Panc1 (cell line): ENCODE data around the gene MAGEF1.

Experiments
- POLR2AphosphoS5 ChIP-seq: IDR thresholded peaks from 2 replicates; pipeline ENCODE4 v1.6.1; 2012; ENCODE audit warnings: mild to moderate bottlenecking, low read depth, low read length, moderate library complexity
- TF ChIP-seq, protein P1 (sequence below): fragments of 450-650 bp; IDR thresholded peaks from 2 replicates; pipeline ENCODE4 v1.5.1; 2017; ENCODE audit warnings: mild to moderate bottlenecking

GRCh38 chr3:184749168-184749744, 37.4 kb upstream of the MAGEF1 start:
- TF ChIP-seq, protein P1, sequence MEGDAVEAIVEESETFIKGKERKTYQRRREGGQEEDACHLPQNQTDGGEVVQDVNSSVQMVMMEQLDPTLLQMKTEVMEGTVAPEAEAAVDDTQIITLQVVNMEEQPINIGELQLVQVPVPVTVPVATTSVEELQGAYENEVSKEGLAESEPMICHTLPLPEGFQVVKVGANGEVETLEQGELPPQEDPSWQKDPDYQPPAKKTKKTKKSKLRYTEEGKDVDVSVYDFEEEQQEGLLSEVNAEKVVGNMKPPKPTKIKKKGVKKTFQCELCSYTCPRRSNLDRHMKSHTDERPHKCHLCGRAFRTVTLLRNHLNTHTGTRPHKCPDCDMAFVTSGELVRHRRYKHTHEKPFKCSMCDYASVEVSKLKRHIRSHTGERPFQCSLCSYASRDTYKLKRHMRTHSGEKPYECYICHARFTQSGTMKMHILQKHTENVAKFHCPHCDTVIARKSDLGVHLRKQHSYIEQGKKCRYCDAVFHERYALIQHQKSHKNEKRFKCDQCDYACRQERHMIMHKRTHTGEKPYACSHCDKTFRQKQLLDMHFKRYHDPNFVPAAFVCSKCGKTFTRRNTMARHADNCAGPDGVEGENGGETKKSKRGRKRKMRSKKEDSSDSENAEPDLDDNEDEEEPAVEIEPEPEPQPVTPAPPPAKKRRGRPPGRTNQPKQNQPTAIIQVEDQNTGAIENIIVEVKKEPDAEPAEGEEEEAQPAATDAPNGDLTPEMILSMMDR = no peak
- TF ChIP-seq POLR2AphosphoS5 = no peak
